Hepatocyte (in vitro differentiated cells): ENCODE data around the gene MAX. TPM values are rescaled to one million over a fixed set of nuclear protein-coding genes. Genes with fewer than 3 reads are reported as not detected.

ENCODE experiments used
- DNase-seq: peaks from one replicate; pipeline ENCODE4 v3.0.0-alpha.2; 2016; ENCODE audit warnings: low spot score
- H2AFZ ChIP-seq: fragments of 200-600 bp; sonication (generic); 2 replicates; pipeline ENCODE4 v1.6.0; 2016; ENCODE audit warnings: antibody characterized with exemption, mild to moderate bottlenecking
- H3K27ac ChIP-seq: fragments of 200-600 bp; sonication (generic); 2 replicates; pipeline ENCODE4 v1.5.1; 2016; ENCODE audit warnings: mild to moderate bottlenecking
- H3K27me3 ChIP-seq: fragments of 200-600 bp; sonication (generic); 2 replicates; pipeline ENCODE4 v1.6.1; 2016
- H3K36me3 ChIP-seq: fragments of 200-600 bp; sonication (generic); replicated peaks from 2 replicates; pipeline ENCODE4 v1.5.1; 2016; ENCODE audit warnings: low read depth; ENCODE audit not compliant: insufficient read depth
- H3K4me1 ChIP-seq: fragments of 200-600 bp; sonication (generic); 2 replicates; pipeline ENCODE4 v1.5.1; 2016; ENCODE audit warnings: mild to moderate bottlenecking, moderate library complexity; ENCODE audit not compliant: insufficient read depth
- H3K4me2 ChIP-seq: fragments of 200-600 bp; sonication (generic); 2 replicates; pipeline ENCODE4 v1.6.0; 2016
- H3K4me3 ChIP-seq: fragments of 200-600 bp; sonication (generic); 2 replicates; pipeline ENCODE4 v1.5.1; 2016; ENCODE audit warnings: mild to moderate bottlenecking
- H3K79me2 ChIP-seq: fragments of 200-600 bp; sonication (generic); 2 replicates; pipeline ENCODE4 v1.6.0; 2017; ENCODE audit warnings: mild to moderate bottlenecking
- H3K9me2 ChIP-seq: fragments of 200-600 bp; sonication (generic); replicated peaks from 2 replicates; pipeline ENCODE4 v1.6.0; 2017; ENCODE audit warnings: mild to moderate bottlenecking; ENCODE audit not compliant: insufficient read depth
- H3K9me3 ChIP-seq: fragments of 200-600 bp; sonication (generic); 2 replicates; pipeline ENCODE4 v1.5.1; 2016; ENCODE audit warnings: low read depth, mild to moderate bottlenecking
- H4K20me1 ChIP-seq: fragments of 200-600 bp; sonication (generic); 2 replicates; pipeline ENCODE4 v1.6.0; 2016; ENCODE audit warnings: mild to moderate bottlenecking; ENCODE audit not compliant: insufficient read depth, poor library complexity, severe bottlenecking
- EZH2 ChIP-seq: fragments of 200-600 bp; sonication (generic); IDR thresholded peaks from 2 replicates; pipeline ENCODE4 v1.6.1; 2016; ENCODE audit warnings: antibody characterized with exemption, mild to moderate bottlenecking, borderline replicate concordance
- EZH2phosphoT487 ChIP-seq: fragments of 200-600 bp; sonication (generic); IDR thresholded peaks from one replicate; pipeline ENCODE4 v1.6.1; 2018; ENCODE audit warnings: antibody characterized with exemption, mild to moderate bottlenecking, low read depth, moderate library complexity; ENCODE audit not compliant: unreplicated experiment, severe bottlenecking
- WGBS: methylation state at CpG from one replicate; pipeline ENCODE4 v1.1.6; 2016; ENCODE audit warnings: low lambda C conversion rate; ENCODE audit errors: missing lambda C conversion rate; 5-methylcytosine and 5-hydroxymethylcytosine counted together
- polyA plus RNA-seq: library from polyadenylated mRNA; unstranded; fragments of >200 nt; fragmentation: Nextera tagmentation; extraction: Ambion mirVana; gene quantifications from 2 replicates; pipeline ENCODE4 v1.2.1, GENCODE V29; 2016
- total RNA-seq: library from RNA; depleted of rRNA; stranded (reverse); fragments of >200 nt; gene quantifications from 2 replicates; pipeline ENCODE4 v1.2.3, GENCODE V29; 2014
- TF ChIP-seq, protein P1 (sequence below): fragments of 200-600 bp; sonication (generic); IDR thresholded peaks from 2 replicates; pipeline ENCODE4 v1.5.1; 2016; ENCODE audit warnings: antibody characterized with exemption, mild to moderate bottlenecking; ENCODE audit not compliant: poor library complexity

Gene MAX
- total and polyA plus RNA-seq, 2 experiments from 2014 or later: 53.5 to 86.5 TPM

DNA sequence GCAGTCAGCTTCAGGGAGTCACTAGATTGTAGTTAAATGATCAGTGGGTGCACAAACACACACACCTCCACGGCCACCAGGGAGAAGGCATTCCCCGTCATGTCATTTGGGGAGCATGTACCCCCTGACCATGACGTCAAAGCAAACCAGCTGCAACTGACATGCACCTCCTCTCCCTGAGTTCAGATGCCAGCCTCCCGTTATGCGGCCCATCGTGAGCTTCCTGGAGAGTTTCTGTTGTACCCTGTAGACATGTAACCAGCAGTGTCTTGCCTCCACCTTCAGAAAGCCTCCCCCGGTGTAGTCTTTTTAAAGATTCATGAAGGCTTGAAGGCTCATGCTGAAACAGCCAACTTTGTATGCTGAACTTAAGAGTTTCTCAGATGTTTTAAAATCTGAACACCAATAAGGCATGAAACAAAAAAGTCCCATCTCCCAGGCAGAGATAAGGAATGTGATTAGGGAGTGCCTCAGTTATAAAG lies 60.8 kb downstream of the MAX start:
- H3K4me1 ChIP-seq: no peaks in the 10 kb centered on the region
- H3K79me2 ChIP-seq: no peaks in the 10 kb centered on the region
- H3K4me3 ChIP-seq: no peak overlapping the region
- no peaks in the 10 kb centered on the region for H3K36me3 ChIP-seq
- TF ChIP-seq, protein P1, sequence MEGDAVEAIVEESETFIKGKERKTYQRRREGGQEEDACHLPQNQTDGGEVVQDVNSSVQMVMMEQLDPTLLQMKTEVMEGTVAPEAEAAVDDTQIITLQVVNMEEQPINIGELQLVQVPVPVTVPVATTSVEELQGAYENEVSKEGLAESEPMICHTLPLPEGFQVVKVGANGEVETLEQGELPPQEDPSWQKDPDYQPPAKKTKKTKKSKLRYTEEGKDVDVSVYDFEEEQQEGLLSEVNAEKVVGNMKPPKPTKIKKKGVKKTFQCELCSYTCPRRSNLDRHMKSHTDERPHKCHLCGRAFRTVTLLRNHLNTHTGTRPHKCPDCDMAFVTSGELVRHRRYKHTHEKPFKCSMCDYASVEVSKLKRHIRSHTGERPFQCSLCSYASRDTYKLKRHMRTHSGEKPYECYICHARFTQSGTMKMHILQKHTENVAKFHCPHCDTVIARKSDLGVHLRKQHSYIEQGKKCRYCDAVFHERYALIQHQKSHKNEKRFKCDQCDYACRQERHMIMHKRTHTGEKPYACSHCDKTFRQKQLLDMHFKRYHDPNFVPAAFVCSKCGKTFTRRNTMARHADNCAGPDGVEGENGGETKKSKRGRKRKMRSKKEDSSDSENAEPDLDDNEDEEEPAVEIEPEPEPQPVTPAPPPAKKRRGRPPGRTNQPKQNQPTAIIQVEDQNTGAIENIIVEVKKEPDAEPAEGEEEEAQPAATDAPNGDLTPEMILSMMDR: no peak
- TF ChIP-seq EZH2phosphoT487 (no peak), EZH2 (no peak)
- no peak overlapping the region for H3K4me2 ChIP-seq
- H3K9me3 ChIP-seq: no peaks in the 10 kb centered on the region
- H3K27ac ChIP-seq: no peak overlapping the region
- DNase-seq: no peak
- no peaks in the 10 kb centered on the region for H3K9me2 ChIP-seq
- H4K20me1 ChIP-seq: no peaks in the 10 kb centered on the region
- no peaks in the 10 kb centered on the region for H3K27me3 ChIP-seq
- WGBS: 93% methylated on average over 7 of the region's 7 CpGs
- H2AFZ ChIP-seq: no peak overlapping the region

GRCh38 chr14:65040666-65041433 lies 61.5 kb downstream of the MAX start:
- H3K9me3 ChIP-seq: no peaks in the 10 kb centered on the region
- no peaks in the 10 kb centered on the region for H3K79me2 ChIP-seq
- H3K4me2 ChIP-seq: no peak overlapping the region
- no peaks in the 10 kb centered on the region for H3K27me3 ChIP-seq
- no peaks in the 10 kb centered on the region for H3K36me3 ChIP-seq
- H2AFZ ChIP-seq: no peak overlapping the region
- no peaks in the 10 kb centered on the region for H3K9me2 ChIP-seq
- H3K4me1 ChIP-seq: no peaks in the 10 kb centered on the region
- 88% methylated on average over 9 of the region's 9 CpGs for WGBS
- H4K20me1 ChIP-seq: no peaks in the 10 kb centered on the region
- H3K4me3 ChIP-seq: no peak overlapping the region
- no peak overlapping the region for H3K27ac ChIP-seq
- TF ChIP-seq, protein P1: no peak
- TF ChIP-seq EZH2: no peak
- TF ChIP-seq EZH2phosphoT487: no peak
- DNase-seq: no peak

GRCh38 chr14:65038966-65039365 lies 63.4 kb downstream of the MAX start:
- H3K4me2 ChIP-seq: no peak overlapping the region

More at GRCh38 chr14:65038966-65039365, 63.4 kb downstream of the MAX start:
- Histone ChIP-seq H3K9me3 (no peaks in the 10 kb centered on the region), H3K27me3 (no peaks in the 10 kb centered on the region), H4K20me1 (no peaks in the 10 kb centered on the region), H3K4me3 (no peak overlapping the region), H3K27ac (no peak overlapping the region), H3K9me2 (no peaks in the 10 kb centered on the region), H3K36me3 (no peaks in the 10 kb centered on the region), H3K79me2 (no peaks in the 10 kb centered on the region), H3K4me1 (no peaks in the 10 kb centered on the region), H2AFZ (no peak overlapping the region)
- TF ChIP-seq EZH2phosphoT487 (no peak), EZH2 (no peak)
- TF ChIP-seq, protein P1: no peak
- no peak for DNase-seq
- 87% methylated on average over 2 of the region's 2 CpGs for WGBS
